Measurements from ENCODE around the gene RANBP17. TPM values are rescaled to one million over a fixed set of nuclear protein-coding genes. Genes with fewer than 3 reads are reported as not detected.

Gene RANBP17
- total and polyA plus RNA-seq, 2 donors (not counting 1 experiment from before 2014, with no cell fraction given): 3.1 to 3.5 TPM

GRCh38 chr5:171074747-171075146, 212.9 kb downstream of the RANBP17 start:
- Histone ChIP-seq H3K27ac (ENCODE audit: insufficient read depth, low read length) (no peak overlapping the region), H3K9ac (ENCODE audit: insufficient read depth, low read length) (no peak overlapping the region), H3K4me2 (ENCODE audit: extremely low read depth, insufficient read depth, low read length) (no peak overlapping the region), H3K9me3 (ENCODE audit: control insufficient read depth, insufficient read depth, low read depth, low read length) (no peaks in the 10 kb centered on the region), H3K27me3 (ENCODE audit: control insufficient read depth, insufficient read depth, low read length) (no peaks in the 10 kb centered on the region), H2AFZ (ENCODE audit: low read length) (no peak overlapping the region), H3K4me3 (replicated peaks in 1 of 4; ENCODE audit: control extremely low read depth in 1 of 4, insufficient read depth in 1 of 4, low read depth in 3 of 4, low read length in 4 of 4) (no peak overlapping the region), H3K4me1 (ENCODE audit: control insufficient read depth, extremely low read depth, insufficient read depth, low read length) (no peaks in the 10 kb centered on the region), H3K36me3 (ENCODE audit: control insufficient read depth, insufficient read depth, low read length) (no peaks in the 10 kb centered on the region), H4K20me1 (ENCODE audit: control insufficient read depth, extremely low read depth, insufficient read depth, low read length) (no peaks in the 10 kb centered on the region), H3K79me2 (ENCODE audit: control insufficient read depth, insufficient read depth, low read length) (no peaks in the 10 kb centered on the region)
- TF ChIP-seq CTCF (conservative IDR thresholded peaks at IDR 0.05 in 1 of 2, IDR thresholded peaks at IDR 0.05 in 1 of 2; ENCODE audit: low read depth in 1 of 2, low read length in 2 of 2): no peak
- no peak for TF ChIP-seq EZH2 (IDR thresholded peaks at IDR 0.05; ENCODE audit: low read length, missing control alignments)
- DNase-seq (ENCODE audit: low read depth in 2 of 2): no peak

GRCh38 chr5:171080186-171080938, 218.5 kb downstream of the RANBP17 start:
- H4K20me1 ChIP-seq (ENCODE audit: control insufficient read depth, extremely low read depth, insufficient read depth, low read length): no peaks in the 10 kb centered on the region
- no peak overlapping the region for H3K4me3 ChIP-seq (replicated peaks in 1 of 4; ENCODE audit: control extremely low read depth in 1 of 4, insufficient read depth in 1 of 4, low read depth in 3 of 4, low read length in 4 of 4)
- H3K9me3 ChIP-seq (ENCODE audit: control insufficient read depth, insufficient read depth, low read depth, low read length): no peaks in the 10 kb centered on the region
- H3K9ac ChIP-seq (ENCODE audit: insufficient read depth, low read length): no peak overlapping the region
- no peaks in the 10 kb centered on the region for H3K27me3 ChIP-seq (ENCODE audit: control insufficient read depth, insufficient read depth, low read length)
- TF ChIP-seq CTCF (conservative IDR thresholded peaks at IDR 0.05 in 1 of 2, IDR thresholded peaks at IDR 0.05 in 1 of 2; ENCODE audit: low read depth in 1 of 2, low read length in 2 of 2) (no peak), EZH2 (IDR thresholded peaks at IDR 0.05; ENCODE audit: low read length, missing control alignments) (no peak)
- H3K79me2 ChIP-seq (ENCODE audit: control insufficient read depth, insufficient read depth, low read length): no peaks in the 10 kb centered on the region
- H3K27ac ChIP-seq (ENCODE audit: insufficient read depth, low read length): no peak overlapping the region
- no peaks in the 10 kb centered on the region for H3K36me3 ChIP-seq (ENCODE audit: control insufficient read depth, insufficient read depth, low read length)
- no peaks in the 10 kb centered on the region for H3K4me1 ChIP-seq (ENCODE audit: control insufficient read depth, extremely low read depth, insufficient read depth, low read length)
- no peak overlapping the region for H2AFZ ChIP-seq (ENCODE audit: low read length)
- no peak for DNase-seq (ENCODE audit: low read depth in 2 of 2)
- no peak overlapping the region for H3K4me2 ChIP-seq (ENCODE audit: extremely low read depth, insufficient read depth, low read length)

GRCh38 chr5:171081319-171081718, 219.5 kb downstream of the RANBP17 start:
- peak in 1 of 2 donors; percentile 7 for DNase-seq (ENCODE audit: low read depth in 2 of 2)
- no peaks in the 10 kb centered on the region for H3K79me2 ChIP-seq (ENCODE audit: control insufficient read depth, insufficient read depth, low read length)
- TF ChIP-seq EZH2 (IDR thresholded peaks at IDR 0.05; ENCODE audit: low read length, missing control alignments) (no peak), CTCF (conservative IDR thresholded peaks at IDR 0.05 in 1 of 2, IDR thresholded peaks at IDR 0.05 in 1 of 2; ENCODE audit: low read depth in 1 of 2, low read length in 2 of 2) (no peak)

More at GRCh38 chr5:171081319-171081718, 219.5 kb downstream of the RANBP17 start:
- no peaks in the 10 kb centered on the region for H3K27me3 ChIP-seq (ENCODE audit: control insufficient read depth, insufficient read depth, low read length)
- no peaks in the 10 kb centered on the region for H3K36me3 ChIP-seq (ENCODE audit: control insufficient read depth, insufficient read depth, low read length)
- no peak overlapping the region for H3K27ac ChIP-seq (ENCODE audit: insufficient read depth, low read length)
- H3K4me3 ChIP-seq (replicated peaks in 1 of 4; ENCODE audit: control extremely low read depth in 1 of 4, insufficient read depth in 1 of 4, low read depth in 3 of 4, low read length in 4 of 4): no peak overlapping the region
- no peak overlapping the region for H2AFZ ChIP-seq (ENCODE audit: low read length)
- H3K9me3 ChIP-seq (ENCODE audit: control insufficient read depth, insufficient read depth, low read depth, low read length): no peaks in the 10 kb centered on the region
- H3K4me1 ChIP-seq (ENCODE audit: control insufficient read depth, extremely low read depth, insufficient read depth, low read length): no peaks in the 10 kb centered on the region
- no peaks in the 10 kb centered on the region for H4K20me1 ChIP-seq (ENCODE audit: control insufficient read depth, extremely low read depth, insufficient read depth, low read length)
- H3K9ac ChIP-seq (ENCODE audit: insufficient read depth, low read length): no peak overlapping the region
- no peak overlapping the region for H3K4me2 ChIP-seq (ENCODE audit: extremely low read depth, insufficient read depth, low read length)

Measured in fibroblast of lung (primary cell).